PC-3 (cell line): ENCODE results near the gene MSMO1. TPM values are rescaled to one million over a fixed set of nuclear protein-coding genes. Genes with fewer than 3 reads are reported as not detected.

Source experiments
- ATAC-seq: fragments of 200-7000 bp; cut with Tn5 transposase; 2 replicates; pipeline ENCODE4 v1.9.1; 2020; ENCODE audit warnings: mild to moderate bottlenecking, moderate library complexity
- BruUV-seq: library from RNA; stranded (reverse); fragments of 400-500 nt; replicated peaks from 2 replicates; lab custom pipeline; 2021; lab: Mats Ljungman, UMichigan
- CTCF ChIA-PET: fragments of 300-600 bp; sonication (Branson Sonifier 250); formaldehyde crosslinking; loops from one replicate; lab custom pipeline; 2022; ENCODE audit warnings: antibody characterized with exemption; lab: Charles Lee
- POLR2A ChIA-PET: fragments of 300-600 bp; sonication (Branson Sonifier 250); formaldehyde crosslinking; loops from one replicate; lab custom pipeline; 2022; ENCODE audit warnings: antibody characterized with exemption; ENCODE audit not compliant: unreplicated experiment; lab: Charles Lee
- DNase-seq: peaks from one replicate; pipeline ENCODE4 v3.0.0-alpha.2; 2015
- H2AFZ ChIP-seq: fragments of 300-600 bp; sonication (generic); 2 replicates; pipeline ENCODE4 v1.6.0; 2016; ENCODE audit warnings: antibody characterized with exemption, low read length
- H3F3A ChIP-seq: fragments of 300-600 bp; sonication (generic); one replicate; pipeline ENCODE4 v1.6.0; 2017; ENCODE audit warnings: antibody characterized with exemption, low read length, control low read depth, mild to moderate bottlenecking; ENCODE audit not compliant: unreplicated experiment
- H3K27ac ChIP-seq: fragments of 300-600 bp; sonication (generic); 2 replicates; pipeline ENCODE4 v1.5.1; 2016; ENCODE audit warnings: mild to moderate bottlenecking, low read length
- H3K27me3 ChIP-seq: fragments of 300-600 bp; sonication (generic); 2 replicates; pipeline ENCODE4 v1.6.1; 2016; ENCODE audit warnings: low read length, mixed read lengths
- H3K36me3 ChIP-seq: fragments of 300-600 bp; sonication (generic); 2 replicates; pipeline ENCODE4 v1.6.1; 2016; ENCODE audit warnings: low read depth, mixed run types, low read length, mixed read lengths
- H3K4me1 ChIP-seq: fragments of 300-600 bp; sonication (generic); 2 replicates; pipeline ENCODE4 v1.5.1; 2016; ENCODE audit warnings: low read length; ENCODE audit not compliant: insufficient read depth
- H3K4me2 ChIP-seq: fragments of 300-600 bp; sonication (generic); 2 replicates; pipeline ENCODE4 v1.6.0; 2016; ENCODE audit warnings: low read length
- H3K4me3 ChIP-seq: fragments of 300-600 bp; sonication (generic); 2 replicates; pipeline ENCODE4 v1.5.1; 2016; ENCODE audit warnings: mild to moderate bottlenecking, low read length, mixed read lengths
- H3K79me2 ChIP-seq: fragments of 300-600 bp; sonication (generic); 2 replicates; pipeline ENCODE4 v1.6.1; 2017; ENCODE audit warnings: low read length, mixed read lengths
- H3K9ac ChIP-seq: fragments of 300-600 bp; sonication (generic); 2 replicates; pipeline ENCODE4 v1.6.0; 2016; ENCODE audit warnings: mild to moderate bottlenecking, low read length
- H3K9me2 ChIP-seq: fragments of 300-600 bp; sonication (generic); replicated peaks from 2 replicates; pipeline ENCODE4 v1.6.1; 2016; ENCODE audit warnings: mixed run types, low read length, mixed read lengths
- H3K9me3 ChIP-seq: fragments of 300-600 bp; sonication (generic); 2 replicates; pipeline ENCODE4 v1.6.1; 2016; ENCODE audit warnings: low read length, mixed read lengths
- H4K20me1 ChIP-seq: fragments of 300-600 bp; sonication (generic); 2 replicates; pipeline ENCODE4 v1.6.1; 2016; ENCODE audit warnings: low read length, mixed read lengths
- EZH2 ChIP-seq: fragments of 300-600 bp; sonication (generic); IDR thresholded peaks from one replicate; pipeline ENCODE4 v1.6.1; 2017; ENCODE audit warnings: antibody characterized with exemption, mild to moderate bottlenecking, low read length; ENCODE audit not compliant: unreplicated experiment
- EZH2phosphoT487 ChIP-seq: fragments of 300-600 bp; sonication (generic); IDR thresholded peaks from 2 replicates; pipeline ENCODE4 v1.6.1; 2018; ENCODE audit warnings: mild to moderate bottlenecking, antibody characterized with exemption, low read length, borderline replicate concordance
- intact Hi-C: fragments of 100-400 bp; cut with micrococcal nuclease; formaldehyde crosslinking; loops from 2 replicates; pipeline ENCODE4 v1.9.0; 2023
- total RNA-seq: library from RNA; depleted of rRNA; stranded (reverse); fragments of >200 nt; gene quantifications from 2 replicates; pipeline ENCODE4 v1.2.3, GENCODE V29; 2014
- TF ChIP-seq, protein P1 (sequence below): fragments of 300-600 bp; sonication (generic); conservative IDR thresholded peaks from 2 replicates; pipeline ENCODE4 v1.5.1; 2017; ENCODE audit warnings: antibody characterized with exemption, low read depth, mild to moderate bottlenecking, low read length

MSMO1 gene
- total RNA-seq, 1 experiment from 2014 or later = 37.6 TPM

DNA sequence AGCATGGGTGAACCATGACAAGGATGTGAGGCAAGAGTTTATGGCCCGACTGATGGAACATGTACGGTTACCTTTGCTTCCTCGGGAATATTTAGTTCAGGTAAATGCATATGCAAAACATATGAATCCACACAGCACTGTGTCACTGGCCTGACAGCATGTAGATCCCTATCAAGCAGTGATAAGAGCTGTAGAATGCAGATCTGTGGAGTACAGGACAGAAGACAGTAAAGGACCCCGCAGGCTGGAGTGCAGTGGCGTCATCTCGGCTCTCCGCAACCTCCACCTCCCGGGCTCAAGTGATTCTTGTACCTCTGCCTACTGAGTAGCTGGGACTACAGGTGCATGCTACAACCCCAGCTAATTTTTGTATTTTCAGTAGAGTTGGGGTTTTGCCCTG lies 29.8 kb upstream of the MSMO1 start:
- Histone ChIP-seq H4K20me1 (no peaks in the 10 kb centered on the region), H3K4me3 (no peak overlapping the region), H2AFZ (no peak overlapping the region), H3F3A (no peaks in the 10 kb centered on the region), H3K4me2 (no peak overlapping the region), H3K9me3 (no peaks in the 10 kb centered on the region), H3K9ac (no peak overlapping the region), H3K27ac (no peak overlapping the region), H3K36me3 (no peaks in the 10 kb centered on the region; the same call in 1 of the 2 replicates), H3K4me1 (no peaks in the 10 kb centered on the region), H3K9me2 (no peaks in the 10 kb centered on the region), H3K27me3 (no peaks in the 10 kb centered on the region), H3K79me2 (no peaks in the 10 kb centered on the region)
- intact Hi-C loops = no loop called here
- CTCF ChIA-PET = no interaction called here
- POLR2A ChIA-PET = no interaction called here
- ATAC-seq (no peak), DNase-seq (no peak)
- no TSS peak for BruUV-seq
- TF ChIP-seq EZH2 (no peak), EZH2phosphoT487 (no peak)
- TF ChIP-seq, protein P1, sequence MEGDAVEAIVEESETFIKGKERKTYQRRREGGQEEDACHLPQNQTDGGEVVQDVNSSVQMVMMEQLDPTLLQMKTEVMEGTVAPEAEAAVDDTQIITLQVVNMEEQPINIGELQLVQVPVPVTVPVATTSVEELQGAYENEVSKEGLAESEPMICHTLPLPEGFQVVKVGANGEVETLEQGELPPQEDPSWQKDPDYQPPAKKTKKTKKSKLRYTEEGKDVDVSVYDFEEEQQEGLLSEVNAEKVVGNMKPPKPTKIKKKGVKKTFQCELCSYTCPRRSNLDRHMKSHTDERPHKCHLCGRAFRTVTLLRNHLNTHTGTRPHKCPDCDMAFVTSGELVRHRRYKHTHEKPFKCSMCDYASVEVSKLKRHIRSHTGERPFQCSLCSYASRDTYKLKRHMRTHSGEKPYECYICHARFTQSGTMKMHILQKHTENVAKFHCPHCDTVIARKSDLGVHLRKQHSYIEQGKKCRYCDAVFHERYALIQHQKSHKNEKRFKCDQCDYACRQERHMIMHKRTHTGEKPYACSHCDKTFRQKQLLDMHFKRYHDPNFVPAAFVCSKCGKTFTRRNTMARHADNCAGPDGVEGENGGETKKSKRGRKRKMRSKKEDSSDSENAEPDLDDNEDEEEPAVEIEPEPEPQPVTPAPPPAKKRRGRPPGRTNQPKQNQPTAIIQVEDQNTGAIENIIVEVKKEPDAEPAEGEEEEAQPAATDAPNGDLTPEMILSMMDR = no peak

DNA sequence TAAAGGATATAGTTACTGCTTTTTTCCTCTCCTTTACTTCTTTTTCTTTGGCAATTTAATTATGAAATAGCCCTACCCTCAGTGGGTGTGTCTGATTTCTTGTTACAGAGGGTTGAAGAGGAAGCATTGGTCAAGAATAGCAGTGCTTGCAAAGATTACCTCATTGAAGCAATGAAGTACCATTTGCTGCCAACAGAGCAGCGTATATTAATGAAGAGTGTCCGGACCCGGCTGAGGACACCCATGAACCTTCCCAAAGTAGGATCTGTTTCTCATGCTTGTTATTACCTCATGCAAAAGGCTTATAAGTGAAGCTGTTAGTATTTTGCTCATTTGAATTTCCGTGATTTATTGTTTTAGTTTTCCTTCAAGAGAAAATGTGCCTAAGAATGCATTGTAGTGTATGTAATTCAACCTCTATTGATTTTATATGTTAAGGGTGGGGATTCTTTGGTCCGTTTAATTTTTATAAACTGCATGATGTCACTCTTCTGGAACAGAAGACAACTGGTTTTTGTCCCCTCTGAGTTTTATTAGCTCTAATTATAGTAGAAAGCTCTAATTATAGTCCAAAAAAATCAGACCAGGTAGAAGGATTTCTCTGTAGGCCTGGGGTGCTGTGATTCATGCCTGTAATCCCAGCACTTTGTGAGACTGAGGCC lies 27.9 kb upstream of the MSMO1 start:
- Histone ChIP-seq H3K9me2 (no peaks in the 10 kb centered on the region), H4K20me1 (no peaks in the 10 kb centered on the region), H3K79me2 (no peaks in the 10 kb centered on the region), H3K27me3 (no peaks in the 10 kb centered on the region), H3K4me2 (no peak overlapping the region), H3K9ac (no peak overlapping the region), H3F3A (no peaks in the 10 kb centered on the region), H2AFZ (no peak overlapping the region), H3K36me3 (no peaks in the 10 kb centered on the region; the same call in 1 of the 2 replicates), H3K4me3 (no peak overlapping the region), H3K27ac (no peak overlapping the region), H3K9me3 (no peaks in the 10 kb centered on the region), H3K4me1 (no peaks in the 10 kb centered on the region)
- intact Hi-C loops = no loop called here
- TF ChIP-seq, protein P1 = no peak
- TF ChIP-seq EZH2 (no peak), EZH2phosphoT487 (no peak)
- POLR2A ChIA-PET = no interaction called here
- ATAC-seq (no peak), DNase-seq (no peak)
- CTCF ChIA-PET = no interaction called here
- no TSS peak for BruUV-seq

DNA sequence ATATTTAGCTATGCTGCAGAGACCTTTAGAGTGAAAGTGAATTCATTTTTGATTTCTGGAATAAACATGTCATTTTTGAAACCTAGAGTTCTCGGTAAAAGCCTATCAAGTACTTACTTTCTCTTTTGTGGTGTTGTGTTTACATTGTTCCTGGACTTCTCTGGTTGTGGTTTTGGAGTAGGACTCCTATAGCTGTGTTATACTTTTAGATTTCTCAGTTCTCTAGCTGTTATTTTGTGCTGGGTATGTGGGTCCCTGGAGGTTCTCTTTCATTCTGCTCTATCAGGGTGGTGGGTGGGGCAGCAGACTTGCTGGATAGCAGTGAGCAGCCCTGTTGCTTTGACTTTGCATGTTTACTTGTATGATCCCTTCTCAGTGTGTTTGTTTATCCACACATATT lies 25.6 kb upstream of the MSMO1 start:
- CTCF ChIA-PET = no interaction called here
- POLR2A ChIA-PET = no interaction called here
- Histone ChIP-seq H3F3A (no peaks in the 10 kb centered on the region), H3K27ac (no peak overlapping the region), H3K4me2 (peak overlapping the region; percentile 78), H3K4me1 (no peaks in the 10 kb centered on the region), H3K79me2 (no peaks in the 10 kb centered on the region), H3K27me3 (no peaks in the 10 kb centered on the region), H3K9me2 (no peaks in the 10 kb centered on the region), H4K20me1 (no peaks in the 10 kb centered on the region), H3K36me3 (no peaks in the 10 kb centered on the region; the same call in 1 of the 2 replicates), H3K9me3 (no peaks in the 10 kb centered on the region), H3K9ac (no peak overlapping the region), H2AFZ (no peak overlapping the region), H3K4me3 (peak overlapping the region; percentile 51; the same call in 1 of the 2 replicates)
- DNase-seq (no peak), ATAC-seq (no peak; the same call in 1 of the 2 replicates)
- intact Hi-C loops = no loop called here
- no TSS peak for BruUV-seq
- TF ChIP-seq, protein P1 = no peak
- TF ChIP-seq EZH2phosphoT487 (no peak), EZH2 (no peak)
